Inferior parietal cortex (tissue), 1 donor: ENCODE measurements around the gene ZIC5.
A peak's percentile ranks its signal among the peaks of the same experiment; 100 is the strongest.
"Not testable (repeated sequence)": the region's sequence is repeated elsewhere in the genome, so short reads cannot be mapped to it uniquely, and the experiment has no call there.

Experiments used
- DNase-seq: peaks from one replicate; pipeline ENCODE4 v3.0.0-alpha.2; 2016; ENCODE audit errors: extremely low spot score

ZIC5 gene

DNA sequence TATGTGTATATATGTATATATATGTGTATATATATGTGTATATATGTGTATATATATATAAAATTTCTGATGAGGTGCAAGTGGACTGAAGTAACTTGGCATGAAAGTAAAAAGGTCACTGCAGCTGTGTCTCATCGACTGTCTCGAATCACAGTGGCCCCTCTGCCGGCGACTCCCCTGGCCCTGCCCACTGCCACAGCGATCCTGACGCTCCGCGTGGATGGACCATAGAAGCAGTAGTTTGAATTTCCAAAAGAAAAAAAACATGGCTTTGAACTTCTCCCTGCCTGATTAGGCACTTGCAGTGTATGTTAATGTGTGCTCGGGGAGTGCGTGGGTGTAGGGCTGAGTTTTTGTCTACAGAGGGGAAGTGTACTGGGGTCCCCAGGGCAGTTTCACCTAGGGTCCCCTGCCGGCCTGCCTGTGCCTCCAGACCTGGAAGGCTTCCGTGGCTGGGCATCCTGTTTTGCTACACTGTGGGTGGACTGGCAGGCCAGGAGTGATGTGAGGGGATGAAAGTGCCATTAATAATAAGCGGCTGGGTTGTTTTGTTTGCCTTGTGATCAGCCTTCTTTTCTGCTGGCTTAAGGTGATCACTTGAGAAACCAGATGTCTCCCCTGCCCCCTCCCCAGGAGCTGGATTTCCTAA lies 10.8 kb downstream of the ZIC5 start:
- no peak for DNase-seq

- DNase-seq = no peak
Observed at GRCh38 chr13:99959540-99960230, 11.9 kb downstream of the ZIC5 start.

- peak; percentile 70 for DNase-seq
Observed at GRCh38 chr13:99959127-99959539, 12.4 kb downstream of the ZIC5 start.

DNA sequence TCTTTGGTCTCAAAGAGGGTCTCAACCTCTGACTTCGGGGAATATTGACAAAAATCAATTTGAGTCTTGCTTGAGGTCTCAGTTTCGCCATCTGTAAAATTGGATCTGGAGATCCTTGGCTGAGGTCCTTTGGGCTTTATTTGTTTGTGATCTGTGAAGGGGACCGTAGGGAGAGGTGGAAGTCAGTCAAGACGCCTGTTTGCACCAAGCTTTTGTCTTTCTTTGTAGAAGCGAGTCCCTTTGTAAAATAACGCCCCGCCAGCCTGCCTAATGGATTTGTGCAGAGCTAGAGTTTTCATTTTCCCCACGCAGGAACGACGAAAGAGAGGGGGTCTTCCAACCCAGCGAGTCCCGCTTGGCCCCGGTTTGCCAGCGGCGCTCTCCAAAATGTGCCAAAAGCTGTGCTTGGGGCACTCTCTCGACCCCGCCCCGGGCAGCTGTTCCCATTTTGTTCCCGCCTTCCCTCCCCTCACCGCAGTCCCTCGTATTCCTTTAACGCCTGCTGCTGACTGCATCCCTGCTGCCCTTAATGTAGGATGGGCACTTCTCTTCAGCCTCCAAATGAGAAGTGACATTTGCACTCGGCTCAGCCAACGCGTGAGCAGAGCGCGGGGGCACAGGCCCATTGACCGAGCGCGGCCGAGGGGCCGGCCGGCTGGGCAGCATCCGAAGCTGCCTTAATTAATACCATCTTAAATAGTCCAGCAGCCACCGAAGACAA lies 13.0 kb downstream of the ZIC5 start:
- DNase-seq = no peak

DNA sequence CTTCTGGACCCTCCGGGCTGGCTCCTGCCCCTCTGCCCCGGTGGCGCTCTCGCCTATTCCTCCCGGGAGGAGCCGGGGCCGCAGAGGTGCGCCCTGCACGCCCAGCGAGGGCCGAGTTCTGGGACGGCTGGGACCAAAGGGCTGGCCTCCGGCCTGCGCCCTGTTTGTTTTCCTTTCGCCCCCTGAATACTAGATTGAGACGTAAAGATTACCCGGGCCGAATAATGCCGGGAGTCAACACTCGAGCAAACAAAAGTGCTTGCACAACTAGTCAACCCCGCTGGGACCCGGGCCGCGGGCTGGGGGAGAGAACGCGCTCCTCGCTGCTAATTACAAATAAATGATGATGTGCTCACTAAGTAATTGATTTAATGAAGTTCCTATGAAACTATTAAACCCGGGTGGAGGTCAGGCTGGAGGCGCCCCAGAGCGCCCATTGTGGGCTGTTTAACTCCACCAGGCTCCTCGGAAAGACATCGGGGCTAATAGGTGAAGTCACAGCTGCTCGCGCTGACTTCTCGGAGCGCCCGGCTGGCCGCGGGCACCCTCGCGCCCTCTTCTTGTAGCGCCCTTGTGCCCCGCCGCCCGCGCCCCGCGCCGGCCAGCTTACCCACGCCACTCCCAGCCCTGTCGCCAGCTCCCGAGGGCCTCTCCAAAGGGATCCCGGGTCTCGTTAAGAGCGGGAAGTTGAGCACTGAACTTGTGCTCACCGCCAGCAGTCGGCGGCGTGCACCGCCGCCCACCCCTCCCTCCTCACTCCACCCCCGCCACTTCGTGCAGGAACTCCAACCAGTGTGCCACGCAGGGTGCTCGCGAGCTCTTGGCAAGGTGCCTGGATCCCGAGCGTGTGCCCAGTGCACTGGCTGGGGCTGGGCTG lies 14.9 kb downstream of the ZIC5 start:
- no peak for DNase-seq

- DNase-seq = no peak
Observed at GRCh38 chr13:99955747-99956472, 15.7 kb downstream of the ZIC5 start.

GRCh38 chr13:99955107-99955746 lies 16.3 kb downstream of the ZIC5 start:
- DNase-seq = no peak

DNA sequence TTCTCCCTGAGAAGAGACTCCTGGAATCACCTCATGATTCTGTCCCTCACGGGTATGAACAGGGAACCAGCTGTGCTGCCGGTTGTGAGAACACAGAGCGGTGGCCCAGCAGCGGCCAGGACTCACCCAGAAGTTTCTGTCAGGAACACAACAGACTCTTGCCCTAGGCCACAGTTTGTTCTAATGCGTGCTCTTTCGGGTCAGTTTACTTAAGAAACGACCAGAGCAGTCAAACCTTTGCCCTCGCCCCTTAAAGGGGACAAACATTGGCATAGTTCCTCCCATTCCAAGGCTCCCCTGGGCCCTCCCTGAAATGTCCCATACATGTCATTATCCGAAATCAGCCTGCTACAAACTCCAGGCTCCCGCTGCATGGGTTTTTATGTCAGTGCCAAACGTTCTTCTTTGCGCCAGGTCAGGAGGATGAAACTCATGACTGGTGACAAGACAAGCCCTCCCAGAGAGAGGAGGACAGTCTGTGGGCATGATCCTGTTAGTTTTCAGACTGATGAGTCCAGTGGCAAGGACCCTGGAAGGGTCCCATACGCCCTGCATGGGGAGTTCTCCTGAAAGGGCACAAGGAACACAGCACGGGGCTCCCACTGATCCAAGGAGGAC lies 18.3 kb downstream of the ZIC5 start:
- no peak for DNase-seq

GRCh38 chr13:99951666-99952065 lies 19.9 kb downstream of the ZIC5 start:
- DNase-seq = not testable (repeated sequence)

GRCh38 chr13:99949679-99950413 lies 21.7 kb downstream of the ZIC5 start:
- DNase-seq = no peak

GRCh38 chr13:99948907-99949678 lies 22.5 kb downstream of the ZIC5 start:
- no peak for DNase-seq

- DNase-seq = no peak
Observed at GRCh38 chr13:99948411-99948810, 23.2 kb downstream of the ZIC5 start.

DNA sequence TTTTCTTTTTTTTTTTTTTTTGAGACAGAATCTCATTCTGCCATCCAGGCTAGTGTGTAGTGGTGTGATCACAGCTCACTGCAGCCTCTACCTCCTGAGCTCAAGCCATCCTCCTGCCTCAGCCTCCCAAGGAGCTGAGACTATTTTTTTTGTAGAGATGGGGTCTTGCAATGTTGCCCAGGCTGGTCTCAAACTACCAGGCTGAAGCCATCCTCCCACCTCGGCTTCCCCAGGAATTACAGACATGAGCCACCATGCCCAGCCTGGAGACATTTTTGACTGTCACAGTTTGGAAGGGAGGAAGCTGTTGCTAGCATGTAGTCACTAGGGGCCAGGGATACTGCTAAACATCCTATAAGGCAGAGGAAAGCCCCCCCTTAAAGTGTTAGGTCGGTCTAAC lies 23.9 kb downstream of the ZIC5 start:
- DNase-seq = no peak

- not testable (repeated sequence) for DNase-seq
Observed at GRCh38 chr13:99945515-99945914, 26.1 kb downstream of the ZIC5 start.

- no peak for DNase-seq
Observed at GRCh38 chr13:99944606-99945005, 27.0 kb downstream of the ZIC5 start.

GRCh38 chr13:99944102-99944501 lies 27.5 kb downstream of the ZIC5 start:
- DNase-seq = no peak

- DNase-seq = no peak
Observed at GRCh38 chr13:99941911-99942310, 29.7 kb downstream of the ZIC5 start.

DNA sequence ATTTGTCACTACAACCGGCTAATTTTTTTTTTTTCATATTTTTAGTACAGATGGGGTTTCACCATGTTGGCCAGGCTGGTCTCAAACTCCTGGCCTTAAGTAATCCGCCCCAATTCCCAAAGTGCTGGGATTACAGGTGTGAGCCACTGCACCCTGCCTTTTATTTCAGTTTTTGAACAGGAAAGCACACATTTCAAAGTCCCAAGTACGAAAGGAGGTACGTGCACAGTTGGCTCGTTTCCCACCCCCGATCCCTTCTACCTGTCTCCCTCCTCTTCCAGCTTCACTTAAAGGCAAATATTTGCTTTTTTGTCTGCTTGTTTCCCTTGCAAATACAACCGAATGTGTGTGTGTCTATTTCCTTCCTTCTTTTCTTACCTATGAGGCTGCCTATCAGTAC lies 30.5 kb downstream of the ZIC5 start:
- no peak for DNase-seq

DNA sequence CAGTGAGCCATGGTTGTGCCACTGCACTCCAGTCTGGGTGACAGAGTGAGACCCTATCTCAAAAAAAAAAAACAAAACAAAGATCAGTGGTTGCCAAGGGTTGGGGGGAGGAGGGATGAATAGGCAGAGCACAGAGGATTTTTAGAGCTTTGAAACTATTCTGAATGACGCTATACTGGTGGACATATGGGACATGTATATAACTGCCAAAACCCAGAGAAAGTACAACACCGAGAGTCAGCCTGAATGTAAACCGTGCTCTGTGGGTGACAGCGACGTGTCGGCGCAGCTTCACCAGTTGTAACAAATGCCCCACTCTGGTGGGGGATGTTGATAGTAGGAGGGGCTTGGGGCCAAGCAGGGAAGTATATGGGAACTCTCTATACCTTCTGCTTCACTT lies 32.9 kb downstream of the ZIC5 start:
- no peak for DNase-seq
